22Rv1 (cell line): ENCODE results near the gene DACH2.

ENCODE experiments used
- H3K27ac ChIP-seq: fragments of 450-650 bp; 2 replicates; pipeline ENCODE4 v1.5.1; 2017
- CTCF ChIP-seq: fragments of 450-650 bp; IDR thresholded peaks from 2 replicates; pipeline ENCODE4 v1.5.1; 2017; ENCODE audit warnings: mild to moderate bottlenecking
- ZFX ChIP-seq: fragments of 450-650 bp; IDR thresholded peaks from 2 replicates; pipeline ENCODE4 v1.6.1; 2017; ENCODE audit warnings: antibody characterized with exemption, borderline replicate concordance

Gene DACH2

DNA sequence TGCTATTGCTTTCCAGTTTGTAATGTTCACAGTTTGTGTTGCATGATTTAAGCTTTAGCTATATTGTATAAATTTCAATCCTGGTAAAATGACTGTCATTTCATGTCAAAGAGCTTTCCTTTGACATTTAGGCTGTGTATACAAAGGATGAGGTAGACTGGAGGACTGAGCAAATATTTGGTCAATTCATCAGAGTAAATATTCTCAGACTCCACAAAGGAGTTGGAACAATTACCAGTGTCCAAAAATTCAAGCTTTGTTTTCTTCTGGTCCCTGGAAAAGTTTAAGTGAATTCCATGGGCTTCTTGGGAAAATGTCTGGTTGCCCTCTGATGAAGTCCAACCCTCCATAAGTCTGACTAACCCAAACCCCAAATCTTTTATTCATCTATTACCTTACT, 682.4 kb downstream of the DACH2 start:
- TF ChIP-seq CTCF: no peak
- H3K27ac ChIP-seq: peak overlapping the region; percentile 71

- TF ChIP-seq CTCF: no peak
- no peak for TF ChIP-seq ZFX
These were observed 696.9 kb downstream of the DACH2 start for GRCh38 chrX:86845101-86845500.

More at GRCh38 chrX:86845101-86845500, 696.9 kb downstream of the DACH2 start:
- H3K27ac ChIP-seq: no peak overlapping the region
